ENCODE data around the gene C2orf76. TPM values are rescaled to one million over a fixed set of nuclear protein-coding genes. Genes with fewer than 3 reads are reported as not detected.
A peak's percentile ranks its signal among the peaks of the same experiment; 100 is the strongest.

The C2orf76 gene
- total and polyA plus RNA-seq, 2 experiments from 2014 or later = 16.6 to 17.6 TPM

GRCh38 chr2:119256582-119256921, 110.1 kb downstream of the C2orf76 start:
- H3K9me3 ChIP-seq (ENCODE audit: low read depth) = no peaks in the 10 kb centered on the region
- H3K4me2 ChIP-seq = no peak overlapping the region
- no peaks in the 10 kb centered on the region for H3K9me2 ChIP-seq (replicated peaks; ENCODE audit: insufficient read depth)
- H3K4me3 ChIP-seq = no peak overlapping the region
- peaks cover 18% of the 10 kb centered on the region for H3K4me1 ChIP-seq (ENCODE audit: insufficient read depth)
- TF ChIP-seq EZH2phosphoT487 (IDR thresholded peaks at IDR 0.05; ENCODE audit: low read depth, severe bottlenecking, unreplicated experiment) = no peak
- TF ChIP-seq CTCF (IDR thresholded peaks at IDR 0.05; ENCODE audit: poor library complexity) = no peak
- no peak for TF ChIP-seq EZH2 (IDR thresholded peaks at IDR 0.05; ENCODE audit: borderline replicate concordance)
- no peaks in the 10 kb centered on the region for H3K36me3 ChIP-seq (replicated peaks; ENCODE audit: insufficient read depth, low read depth)
- H3K79me2 ChIP-seq = no peaks in the 10 kb centered on the region
- H3K27me3 ChIP-seq = no peaks in the 10 kb centered on the region
- H3K27ac ChIP-seq = no peak overlapping the region
- H2AFZ ChIP-seq = no peak overlapping the region
- no peaks in the 10 kb centered on the region for H4K20me1 ChIP-seq (ENCODE audit: insufficient read depth, poor library complexity, severe bottlenecking)
- DNase-seq (ENCODE audit: low spot score) = no peak
- 68% methylated on average over 2 of the region's 2 CpGs for WGBS (ENCODE audit: low lambda C conversion rate, missing lambda C conversion rate)

DNA sequence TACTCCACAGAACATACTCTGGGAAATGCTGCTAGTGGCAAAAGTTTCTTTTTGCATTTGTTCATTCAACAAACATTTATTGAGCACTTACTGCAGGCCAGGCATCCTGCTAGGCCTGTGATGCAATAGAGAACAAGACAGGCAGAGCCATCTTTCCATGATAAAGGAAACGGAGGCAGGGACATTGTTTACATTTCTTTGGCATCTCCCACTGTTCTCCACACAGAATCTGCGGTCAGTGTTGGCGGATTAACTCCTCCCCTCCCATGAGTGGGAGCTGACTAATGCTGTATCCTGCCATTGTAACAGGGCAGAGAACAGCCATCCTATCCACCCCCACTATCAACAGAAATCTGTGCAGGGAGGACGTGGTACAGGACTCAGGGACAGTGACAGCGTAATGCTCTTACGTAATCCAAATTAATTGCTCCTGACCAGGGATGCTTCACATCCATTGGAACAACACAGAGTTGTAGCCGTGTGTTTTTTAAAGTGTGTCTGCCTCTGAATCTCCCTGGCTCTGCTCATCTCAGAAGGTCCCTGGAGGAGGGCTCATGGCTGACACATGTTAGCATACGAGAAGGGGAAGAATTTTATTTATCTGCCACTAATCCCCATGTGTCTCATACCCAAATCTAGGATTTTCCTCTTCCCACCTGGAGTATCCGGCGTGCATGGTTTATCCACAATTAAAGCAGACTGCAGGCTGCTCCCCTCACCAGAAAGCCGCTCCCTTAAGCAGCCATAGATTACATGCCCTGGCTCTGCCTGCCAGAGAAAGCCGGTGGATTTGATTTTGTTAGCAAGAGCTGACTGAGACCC, 110.7 kb downstream of the C2orf76 start:
- H3K36me3 ChIP-seq (replicated peaks; ENCODE audit: insufficient read depth, low read depth) = no peaks in the 10 kb centered on the region
- no peaks in the 10 kb centered on the region for H3K79me2 ChIP-seq
- no peaks in the 10 kb centered on the region for H3K9me3 ChIP-seq (ENCODE audit: low read depth)
- DNase-seq (ENCODE audit: low spot score) = peak; percentile 43
- no peaks in the 10 kb centered on the region for H3K9me2 ChIP-seq (replicated peaks; ENCODE audit: insufficient read depth)
- TF ChIP-seq CTCF (IDR thresholded peaks at IDR 0.05; ENCODE audit: poor library complexity) (no peak), EZH2phosphoT487 (IDR thresholded peaks at IDR 0.05; ENCODE audit: low read depth, severe bottlenecking, unreplicated experiment) (no peak), EZH2 (IDR thresholded peaks at IDR 0.05; ENCODE audit: borderline replicate concordance) (no peak)
- peak overlapping the region; percentile 32 for H3K27ac ChIP-seq
- no peaks in the 10 kb centered on the region for H3K27me3 ChIP-seq
- H3K4me1 ChIP-seq (ENCODE audit: insufficient read depth) = peaks cover 17% of the 10 kb centered on the region
- 43% methylated on average over 12 of the region's 12 CpGs for WGBS (ENCODE audit: low lambda C conversion rate, missing lambda C conversion rate)
- H2AFZ ChIP-seq = no peak overlapping the region
- no peak overlapping the region for H3K4me3 ChIP-seq
- H4K20me1 ChIP-seq (ENCODE audit: insufficient read depth, poor library complexity, severe bottlenecking) = no peaks in the 10 kb centered on the region
- H3K4me2 ChIP-seq = no peak overlapping the region

- no peak overlapping the region for H3K27ac ChIP-seq
- H4K20me1 ChIP-seq (ENCODE audit: insufficient read depth, poor library complexity, severe bottlenecking) = no peaks in the 10 kb centered on the region
- H3K79me2 ChIP-seq = no peaks in the 10 kb centered on the region
- no peak overlapping the region for H2AFZ ChIP-seq
- no peak for DNase-seq (ENCODE audit: low spot score)
- H3K27me3 ChIP-seq = no peaks in the 10 kb centered on the region
- WGBS (ENCODE audit: low lambda C conversion rate, missing lambda C conversion rate) = 94% methylated on average over 10 of the region's 10 CpGs
- no peak overlapping the region for H3K4me2 ChIP-seq
- no peaks in the 10 kb centered on the region for H3K9me2 ChIP-seq (replicated peaks; ENCODE audit: insufficient read depth)
- no peak overlapping the region for H3K4me3 ChIP-seq
- no peak for TF ChIP-seq CTCF (IDR thresholded peaks at IDR 0.05; ENCODE audit: poor library complexity)
- TF ChIP-seq EZH2phosphoT487 (IDR thresholded peaks at IDR 0.05; ENCODE audit: low read depth, severe bottlenecking, unreplicated experiment) = no peak
- no peak for TF ChIP-seq EZH2 (IDR thresholded peaks at IDR 0.05; ENCODE audit: borderline replicate concordance)
- H3K36me3 ChIP-seq (replicated peaks; ENCODE audit: insufficient read depth, low read depth) = no peaks in the 10 kb centered on the region
- no peaks in the 10 kb centered on the region for H3K9me3 ChIP-seq (ENCODE audit: low read depth)
- peaks cover 11% of the 10 kb centered on the region for H3K4me1 ChIP-seq (ENCODE audit: insufficient read depth)
Measured at GRCh38 chr2:119254601-119255080, 112.0 kb downstream of the C2orf76 start.

Measured in hepatocyte (in vitro differentiated cells).